ENCODE data around the gene GLI1.

Gene GLI1

GRCh38 chr12:57511161-57511560, 51.6 kb downstream of the GLI1 start:
- no peak overlapping the region for H3K4me3 ChIP-seq (ENCODE audit: low read length in 2 of 2)
- no peak overlapping the region for H2BK5ac ChIP-seq (ENCODE audit: low read length)
- H3K18ac ChIP-seq (ENCODE audit: low read length) = no peak overlapping the region
- no peaks in the 10 kb centered on the region for H3K4me1 ChIP-seq (ENCODE audit: control insufficient read depth in 2 of 2, insufficient read depth in 1 of 2, low read depth in 1 of 2, low read length in 2 of 2)
- H3K4ac ChIP-seq (ENCODE audit: low read length) = no peak overlapping the region
- H3K27me3 ChIP-seq (ENCODE audit: control insufficient read depth in 3 of 3, insufficient read depth in 3 of 3, low read depth in 1 of 3, low read length in 3 of 3) = no peaks in the 10 kb centered on the region
- DNase-seq (ENCODE audit: low spot score) = no peak
- H2AK5ac ChIP-seq (ENCODE audit: low read depth, low read length) = no peak overlapping the region
- H4K91ac ChIP-seq (ENCODE audit: low read depth, low read length, poor library complexity) = no peak overlapping the region
- no peak overlapping the region for H2BK12ac ChIP-seq (ENCODE audit: low read length)
- no peak overlapping the region for H3K14ac ChIP-seq (ENCODE audit: low read length)
- H2BK120ac ChIP-seq (ENCODE audit: low read depth, low read length) = no peak overlapping the region
- H3K27ac ChIP-seq (replicated peaks; ENCODE audit: low read length) = no peak overlapping the region
- H2BK15ac ChIP-seq (ENCODE audit: low read length) = no peak overlapping the region
- H3K23ac ChIP-seq (ENCODE audit: low read depth, low read length, poor library complexity) = no peak overlapping the region
- H4K8ac ChIP-seq (ENCODE audit: low read depth, low read length) = no peak overlapping the region
- H3K9ac ChIP-seq (ENCODE audit: low read depth, low read length, poor library complexity) = no peak overlapping the region
- peaks cover under 1 to 7% of the 10 kb centered on the region in 2 donors for H3K9me3 ChIP-seq (replicated peaks in 1 of 2; ENCODE audit: control insufficient read depth in 2 of 2, insufficient read depth in 1 of 2, low read depth in 1 of 2, low read length in 2 of 2)
- H2AFZ ChIP-seq (ENCODE audit: low read length) = no peak overlapping the region
- no peak overlapping the region for H3K4me2 ChIP-seq (ENCODE audit: insufficient read depth, low read length, poor library complexity, severe bottlenecking)
- peaks cover 39 to 80% of the 10 kb centered on the region in 2 donors for H3K36me3 ChIP-seq (replicated peaks in 1 of 2; ENCODE audit: control insufficient read depth in 2 of 2, insufficient read depth in 2 of 2, low read length in 2 of 2)
- H3K79me1 ChIP-seq (ENCODE audit: low read depth, low read length) = no peaks in the 10 kb centered on the region
- no CpG with 5 or more reads among the region's 4 CpGs for WGBS, 2 donors (ENCODE audit: extremely low coverage in 2 of 2, insufficient read length in 2 of 2, insufficient replicate concordance in 1 of 2)

- no peaks in the 10 kb centered on the region for H3K79me1 ChIP-seq (ENCODE audit: low read depth, low read length)
- H2BK120ac ChIP-seq (ENCODE audit: low read depth, low read length) = no peak overlapping the region
- no peak overlapping the region for H3K23ac ChIP-seq (ENCODE audit: low read depth, low read length, poor library complexity)
- no peak overlapping the region for H2BK15ac ChIP-seq (ENCODE audit: low read length)
- H3K14ac ChIP-seq (ENCODE audit: low read length) = no peak overlapping the region
- H2BK5ac ChIP-seq (ENCODE audit: low read length) = no peak overlapping the region
- no peak overlapping the region for H3K27ac ChIP-seq (replicated peaks; ENCODE audit: low read length)
- WGBS, 2 donors (ENCODE audit: extremely low coverage in 2 of 2, insufficient read length in 2 of 2, insufficient replicate concordance in 1 of 2) = no CpG with 5 or more reads among the region's 7 CpGs
- no peak overlapping the region for H2AFZ ChIP-seq (ENCODE audit: low read length)
- H3K4ac ChIP-seq (ENCODE audit: low read length) = no peak overlapping the region
- no peak overlapping the region for H4K8ac ChIP-seq (ENCODE audit: low read depth, low read length)
- H3K4me2 ChIP-seq (ENCODE audit: insufficient read depth, low read length, poor library complexity, severe bottlenecking) = no peak overlapping the region
- no peaks in the 10 kb centered on the region for H3K27me3 ChIP-seq (ENCODE audit: control insufficient read depth in 3 of 3, insufficient read depth in 3 of 3, low read depth in 1 of 3, low read length in 3 of 3)
- no peak overlapping the region for H3K18ac ChIP-seq (ENCODE audit: low read length)
- no peak overlapping the region for H2BK12ac ChIP-seq (ENCODE audit: low read length)
- no peak overlapping the region for H2AK5ac ChIP-seq (ENCODE audit: low read depth, low read length)
- H3K9me3 ChIP-seq (replicated peaks in 1 of 2; ENCODE audit: control insufficient read depth in 2 of 2, insufficient read depth in 1 of 2, low read depth in 1 of 2, low read length in 2 of 2) = peaks cover 0 to 2% of the 10 kb centered on the region in 2 donors
- H3K4me3 ChIP-seq (ENCODE audit: low read length in 2 of 2) = no peak overlapping the region
- no peaks in the 10 kb centered on the region for H3K4me1 ChIP-seq (ENCODE audit: control insufficient read depth in 2 of 2, insufficient read depth in 1 of 2, low read depth in 1 of 2, low read length in 2 of 2)
- no peak overlapping the region for H3K9ac ChIP-seq (ENCODE audit: low read depth, low read length, poor library complexity)
- no peak overlapping the region for H4K91ac ChIP-seq (ENCODE audit: low read depth, low read length, poor library complexity)
- DNase-seq (ENCODE audit: low spot score) = no peak
- peaks cover 41 to 81% of the 10 kb centered on the region in 2 donors for H3K36me3 ChIP-seq (replicated peaks in 1 of 2; ENCODE audit: control insufficient read depth in 2 of 2, insufficient read depth in 2 of 2, low read length in 2 of 2)
Measured at GRCh38 chr12:57511588-57512325, 52.2 kb downstream of the GLI1 start.

- no peak overlapping the region for H3K4me2 ChIP-seq (ENCODE audit: insufficient read depth, low read length, poor library complexity, severe bottlenecking)
- no peak overlapping the region for H3K18ac ChIP-seq (ENCODE audit: low read length)
- WGBS, 2 donors (ENCODE audit: extremely low coverage in 2 of 2, insufficient read length in 2 of 2, insufficient replicate concordance in 1 of 2) = no CpG with 5 or more reads among the region's 6 CpGs
- H3K27ac ChIP-seq (replicated peaks; ENCODE audit: low read length) = no peak overlapping the region
- no peaks in the 10 kb centered on the region for H3K4me1 ChIP-seq (ENCODE audit: control insufficient read depth in 2 of 2, insufficient read depth in 1 of 2, low read depth in 1 of 2, low read length in 2 of 2)
- H3K9me3 ChIP-seq (replicated peaks in 1 of 2; ENCODE audit: control insufficient read depth in 2 of 2, insufficient read depth in 1 of 2, low read depth in 1 of 2, low read length in 2 of 2) = peaks cover 0 to 2% of the 10 kb centered on the region in 2 donors
- H3K23ac ChIP-seq (ENCODE audit: low read depth, low read length, poor library complexity) = no peak overlapping the region
- no peak overlapping the region for H2BK12ac ChIP-seq (ENCODE audit: low read length)
- no peak overlapping the region for H2BK5ac ChIP-seq (ENCODE audit: low read length)
- H3K27me3 ChIP-seq (ENCODE audit: control insufficient read depth in 3 of 3, insufficient read depth in 3 of 3, low read depth in 1 of 3, low read length in 3 of 3) = no peaks in the 10 kb centered on the region
- no peak overlapping the region for H3K14ac ChIP-seq (ENCODE audit: low read length)
- H2BK120ac ChIP-seq (ENCODE audit: low read depth, low read length) = no peak overlapping the region
- H3K9ac ChIP-seq (ENCODE audit: low read depth, low read length, poor library complexity) = no peak overlapping the region
- no peak overlapping the region for H4K91ac ChIP-seq (ENCODE audit: low read depth, low read length, poor library complexity)
- H3K79me1 ChIP-seq (ENCODE audit: low read depth, low read length) = no peaks in the 10 kb centered on the region
- H4K8ac ChIP-seq (ENCODE audit: low read depth, low read length) = no peak overlapping the region
- H3K4ac ChIP-seq (ENCODE audit: low read length) = no peak overlapping the region
- no peak overlapping the region for H2AFZ ChIP-seq (ENCODE audit: low read length)
- DNase-seq (ENCODE audit: low spot score) = no peak
- no peak overlapping the region for H3K4me3 ChIP-seq (ENCODE audit: low read length in 2 of 2)
- no peak overlapping the region for H2AK5ac ChIP-seq (ENCODE audit: low read depth, low read length)
- H2BK15ac ChIP-seq (ENCODE audit: low read length) = no peak overlapping the region
- H3K36me3 ChIP-seq (replicated peaks in 1 of 2; ENCODE audit: control insufficient read depth in 2 of 2, insufficient read depth in 2 of 2, low read length in 2 of 2) = peaks cover 47 to 90% of the 10 kb centered on the region in 2 donors
Measured at GRCh38 chr12:57512665-57513064, 53.1 kb downstream of the GLI1 start.

- no CpG with 5 or more reads among the region's 5 CpGs for WGBS, 2 donors (ENCODE audit: extremely low coverage in 2 of 2, insufficient read length in 2 of 2, insufficient replicate concordance in 1 of 2)
- H4K91ac ChIP-seq (ENCODE audit: low read depth, low read length, poor library complexity) = no peak overlapping the region
- no peak overlapping the region for H3K14ac ChIP-seq (ENCODE audit: low read length)
- DNase-seq (ENCODE audit: low spot score) = no peak
- H3K4me1 ChIP-seq (ENCODE audit: control insufficient read depth in 2 of 2, insufficient read depth in 1 of 2, low read depth in 1 of 2, low read length in 2 of 2) = no peaks in the 10 kb centered on the region
- peaks cover 47 to 96% of the 10 kb centered on the region in 2 donors for H3K36me3 ChIP-seq (replicated peaks in 1 of 2; ENCODE audit: control insufficient read depth in 2 of 2, insufficient read depth in 2 of 2, low read length in 2 of 2)
- H3K27ac ChIP-seq (replicated peaks; ENCODE audit: low read length) = no peak overlapping the region
- no peak overlapping the region for H2BK120ac ChIP-seq (ENCODE audit: low read depth, low read length)
- H2BK15ac ChIP-seq (ENCODE audit: low read length) = no peak overlapping the region
- H3K27me3 ChIP-seq (ENCODE audit: control insufficient read depth in 3 of 3, insufficient read depth in 3 of 3, low read depth in 1 of 3, low read length in 3 of 3) = no peaks in the 10 kb centered on the region
- no peak overlapping the region for H3K4me3 ChIP-seq (ENCODE audit: low read length in 2 of 2)
- H4K8ac ChIP-seq (ENCODE audit: low read depth, low read length) = no peak overlapping the region
- H2BK5ac ChIP-seq (ENCODE audit: low read length) = no peak overlapping the region
- H2AK5ac ChIP-seq (ENCODE audit: low read depth, low read length) = no peak overlapping the region
- H3K18ac ChIP-seq (ENCODE audit: low read length) = no peak overlapping the region
- no peak overlapping the region for H3K23ac ChIP-seq (ENCODE audit: low read depth, low read length, poor library complexity)
- H2BK12ac ChIP-seq (ENCODE audit: low read length) = no peak overlapping the region
- no peak overlapping the region for H3K9ac ChIP-seq (ENCODE audit: low read depth, low read length, poor library complexity)
- no peaks in the 10 kb centered on the region for H3K79me1 ChIP-seq (ENCODE audit: low read depth, low read length)
- H3K9me3 ChIP-seq (replicated peaks in 1 of 2; ENCODE audit: control insufficient read depth in 2 of 2, insufficient read depth in 1 of 2, low read depth in 1 of 2, low read length in 2 of 2) = peaks cover 0 to 2% of the 10 kb centered on the region in 2 donors
- no peak overlapping the region for H3K4me2 ChIP-seq (ENCODE audit: insufficient read depth, low read length, poor library complexity, severe bottlenecking)
- H3K4ac ChIP-seq (ENCODE audit: low read length) = no peak overlapping the region
- H2AFZ ChIP-seq (ENCODE audit: low read length) = no peak overlapping the region
Measured at GRCh38 chr12:57513266-57513665, 53.7 kb downstream of the GLI1 start.

Measured in neuronal stem cell (in vitro differentiated cells).